Hematopoietic multipotent progenitor cell treated with erythropoietin and hydrocortisone succinate and interleukin-3 and kit ligand, for 17 days (in vitro differentiated cells): ENCODE measurements around the gene PLCB1.

Experiments
- DNase-seq: peaks from one replicate; pipeline ENCODE4 v3.0.0-alpha.2; 2015; ENCODE audit warnings: low spot score

PLCB1 gene

GRCh38 chr20:8657664-8658063, 525.6 kb downstream of the PLCB1 start:
- DNase-seq, result no peak

GRCh38 chr20:8658103-8658502, 526.0 kb downstream of the PLCB1 start:
- DNase-seq, result no peak

GRCh38 chr20:8661229-8661952, 529.3 kb downstream of the PLCB1 start:
- no peak for DNase-seq

- no peak for DNase-seq
These were observed 530.4 kb downstream of the PLCB1 start for GRCh38 chr20:8662433-8662954.

GRCh38 chr20:8663424-8663823, 531.4 kb downstream of the PLCB1 start:
- DNase-seq, result no peak

- DNase-seq, result no peak
These were observed 532.7 kb downstream of the PLCB1 start for GRCh38 chr20:8664778-8665177.

- DNase-seq, result no peak
These were observed 535.2 kb downstream of the PLCB1 start for GRCh38 chr20:8667306-8667705.

GRCh38 chr20:8670207-8670892, 538.3 kb downstream of the PLCB1 start:
- DNase-seq, result no peak

GRCh38 chr20:8670893-8671215, 538.8 kb downstream of the PLCB1 start:
- DNase-seq, result no peak

- no peak for DNase-seq
These were observed 539.4 kb downstream of the PLCB1 start for GRCh38 chr20:8671370-8671961.

GRCh38 chr20:8673116-8673515, 541.0 kb downstream of the PLCB1 start:
- DNase-seq, result no peak

GRCh38 chr20:8675896-8676295, 543.8 kb downstream of the PLCB1 start:
- DNase-seq, result no peak

GRCh38 chr20:8678098-8678776, 546.2 kb downstream of the PLCB1 start:
- DNase-seq, result no peak

GRCh38 chr20:8689337-8689736, 557.3 kb downstream of the PLCB1 start:
- DNase-seq, result no peak

- DNase-seq, result no peak
These were observed 558.0 kb downstream of the PLCB1 start for GRCh38 chr20:8690074-8690473.

GRCh38 chr20:8693709-8694108, 561.6 kb downstream of the PLCB1 start:
- DNase-seq, result no peak

- DNase-seq, result no peak
These were observed 568.7 kb downstream of the PLCB1 start for GRCh38 chr20:8700756-8701155.

GRCh38 chr20:8706961-8707700, 575.1 kb downstream of the PLCB1 start:
- DNase-seq, result no peak

GRCh38 chr20:8709627-8710026, 577.6 kb downstream of the PLCB1 start:
- no peak for DNase-seq

- no peak for DNase-seq
These were observed 579.4 kb downstream of the PLCB1 start for GRCh38 chr20:8711501-8711900.

GRCh38 chr20:8714206-8714605, 582.1 kb downstream of the PLCB1 start:
- no peak for DNase-seq

GRCh38 chr20:8718279-8718678, 586.2 kb downstream of the PLCB1 start:
- DNase-seq, result no peak
